HepG2 (cell line): Measurements from ENCODE around the gene GRIN3B. TPM values are rescaled to one million over a fixed set of nuclear protein-coding genes. Genes with fewer than 3 reads are reported as not detected.

ENCODE experiments used
- ATM ChIP-seq: fragments of 450-650 bp; IDR thresholded peaks from 2 replicates; pipeline ENCODE4 v1.7.1; 2017; ENCODE audit warnings: mild to moderate bottlenecking, borderline replicate concordance
- CCAR2 ChIP-seq: fragments of 200-400 bp; formaldehyde crosslinking; optimal IDR thresholded peaks from 2 replicates; pipeline ENCODE3; 2018; ENCODE audit warnings: low read depth, mild to moderate bottlenecking, low read length, moderate library complexity
- GABPB1 ChIP-seq: IDR thresholded peaks from 2 replicates; pipeline ENCODE4 v1.6.1; 2016; ENCODE audit warnings: mild to moderate bottlenecking, missing genetic modification reagents, moderate library complexity, missing compliant biosample characterization
- MIXL1 ChIP-seq: IDR thresholded peaks from 2 replicates; pipeline ENCODE4 v1.6.1; 2016
- NFE2L1 ChIP-seq: sonication (generic); formaldehyde crosslinking; IDR thresholded peaks from 2 replicates; pipeline ENCODE4 v1.4.0; 2020; ENCODE audit warnings: missing genetic modification reagents, mild to moderate bottlenecking, borderline replicate concordance
- ONECUT2 ChIP-seq: sonication (generic); formaldehyde crosslinking; IDR thresholded peaks from 2 replicates; pipeline ENCODE4 v1.4.0; 2020; ENCODE audit warnings: missing genetic modification reagents
- PHF5A ChIP-seq: IDR thresholded peaks from one replicate; pipeline ENCODE4 v1.6.1; 2018; ENCODE audit warnings: low read depth, missing genetic modification reagents; ENCODE audit not compliant: unreplicated experiment
- PREB ChIP-seq: sonication (generic); formaldehyde crosslinking; IDR thresholded peaks from 2 replicates; pipeline ENCODE4 v1.4.0; 2020; ENCODE audit warnings: missing genetic modification reagents
- ZBTB37 ChIP-seq: sonication (generic); formaldehyde crosslinking; IDR thresholded peaks from 2 replicates; pipeline ENCODE4 v1.4.0; 2020; ENCODE audit warnings: mild to moderate bottlenecking, missing genetic modification reagents
- ZFAT ChIP-seq: sonication (generic); formaldehyde crosslinking; conservative IDR thresholded peaks from 2 replicates; pipeline ENCODE4 v1.8.1; 2023; ENCODE audit warnings: missing genetic modification reagents, inconsistent platforms
- ZNF282 ChIP-seq: fragments of 450-650 bp; IDR thresholded peaks from 2 replicates; pipeline ENCODE4 v1.6.1; 2018; ENCODE audit not compliant: partially characterized antibody
- ZNF3 ChIP-seq: IDR thresholded peaks from 2 replicates; pipeline ENCODE4 v1.7.0; 2017; ENCODE audit warnings: inconsistent platforms
- ZNF414 ChIP-seq: sonication (generic); formaldehyde crosslinking; IDR thresholded peaks from 2 replicates; pipeline ENCODE4 v1.5.0; 2020; ENCODE audit warnings: missing genetic modification reagents
- ZNF484 ChIP-seq: sonication (generic); formaldehyde crosslinking; IDR thresholded peaks from 2 replicates; pipeline ENCODE4 v1.5.1; 2020; ENCODE audit warnings: mild to moderate bottlenecking, low read depth, missing genetic modification reagents, borderline replicate concordance
- ZNF704 ChIP-seq: sonication (generic); formaldehyde crosslinking; IDR thresholded peaks from 2 replicates; pipeline ENCODE4 v1.8.1; 2023; ENCODE audit warnings: mild to moderate bottlenecking, inconsistent platforms, moderate library complexity, missing genetic modification reagents, borderline replicate concordance
- ZSCAN5A ChIP-seq: sonication (generic); formaldehyde crosslinking; IDR thresholded peaks from 2 replicates; pipeline ENCODE4 v1.8.0; 2022; ENCODE audit warnings: mild to moderate bottlenecking, missing genetic modification reagents, borderline replicate concordance
- polyA plus RNA-seq, 8 experiments: library from polyadenylated mRNA; depleted of rRNA in 3 of 8; stranded (reverse) in 7 of 8; unstranded in 1 of 8; fragments of >200 nt; fragmentation: Illumina TruSeq in 4 of 8; extraction: Trizol in 4 of 8; gene quantifications; 2 replicates each; pipeline versions ENCODE4 v1.2.1 to v1.2.3, GENCODE V29; 2011 to 2016; ENCODE audit warnings: low read depth in 4 of 8, missing spikeins in 1 of 8, mixed read lengths in 1 of 8; ENCODE audit not compliant: insufficient read depth in 1 of 8
- total RNA-seq, 5 experiments: library from RNA; depleted of rRNA; stranded (reverse); fragments of >200 nt; fragmentation: Illumina TruSeq; extraction: Trizol; gene quantifications; 2 replicates each; pipeline ENCODE4 v1.2.3, GENCODE V29; 2016; ENCODE audit warnings: low read depth in 1 of 5
- TF ChIP-seq, protein P1 (sequence below): sonication (generic); formaldehyde crosslinking; IDR thresholded peaks from 2 replicates; pipeline ENCODE4 v1.4.0; 2020; ENCODE audit warnings: missing genetic modification reagents
- TF ChIP-seq, protein P2 (sequence below): sonication (generic); formaldehyde crosslinking; IDR thresholded peaks from 2 replicates; pipeline ENCODE4 v1.8.1; 2023; ENCODE audit warnings: mild to moderate bottlenecking, moderate library complexity, missing genetic modification reagents

Gene GRIN3B
- total and polyA plus RNA-seq, 2 of the 13 experiments (the other 11 are each of a cell fraction or from before 2014, with no cell fraction given), result 0.07 to 0.20 TPM

GRCh38 chr19:1050989-1051788 is 51.0 kb downstream of the GRIN3B start (continued):
- TF ChIP-seq, protein P1, sequence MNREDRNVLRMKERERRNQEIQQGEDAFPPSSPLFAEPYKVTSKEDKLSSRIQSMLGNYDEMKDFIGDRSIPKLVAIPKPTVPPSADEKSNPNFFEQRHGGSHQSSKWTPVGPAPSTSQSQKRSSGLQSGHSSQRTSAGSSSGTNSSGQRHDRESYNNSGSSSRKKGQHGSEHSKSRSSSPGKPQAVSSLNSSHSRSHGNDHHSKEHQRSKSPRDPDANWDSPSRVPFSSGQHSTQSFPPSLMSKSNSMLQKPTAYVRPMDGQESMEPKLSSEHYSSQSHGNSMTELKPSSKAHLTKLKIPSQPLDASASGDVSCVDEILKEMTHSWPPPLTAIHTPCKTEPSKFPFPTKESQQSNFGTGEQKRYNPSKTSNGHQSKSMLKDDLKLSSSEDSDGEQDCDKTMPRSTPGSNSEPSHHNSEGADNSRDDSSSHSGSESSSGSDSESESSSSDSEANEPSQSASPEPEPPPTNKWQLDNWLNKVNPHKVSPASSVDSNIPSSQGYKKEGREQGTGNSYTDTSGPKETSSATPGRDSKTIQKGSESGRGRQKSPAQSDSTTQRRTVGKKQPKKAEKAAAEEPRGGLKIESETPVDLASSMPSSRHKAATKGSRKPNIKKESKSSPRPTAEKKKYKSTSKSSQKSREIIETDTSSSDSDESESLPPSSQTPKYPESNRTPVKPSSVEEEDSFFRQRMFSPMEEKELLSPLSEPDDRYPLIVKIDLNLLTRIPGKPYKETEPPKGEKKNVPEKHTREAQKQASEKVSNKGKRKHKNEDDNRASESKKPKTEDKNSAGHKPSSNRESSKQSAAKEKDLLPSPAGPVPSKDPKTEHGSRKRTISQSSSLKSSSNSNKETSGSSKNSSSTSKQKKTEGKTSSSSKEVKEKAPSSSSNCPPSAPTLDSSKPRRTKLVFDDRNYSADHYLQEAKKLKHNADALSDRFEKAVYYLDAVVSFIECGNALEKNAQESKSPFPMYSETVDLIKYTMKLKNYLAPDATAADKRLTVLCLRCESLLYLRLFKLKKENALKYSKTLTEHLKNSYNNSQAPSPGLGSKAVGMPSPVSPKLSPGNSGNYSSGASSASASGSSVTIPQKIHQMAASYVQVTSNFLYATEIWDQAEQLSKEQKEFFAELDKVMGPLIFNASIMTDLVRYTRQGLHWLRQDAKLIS (CRISPR knock-in tag), result no peak
- TF ChIP-seq ZNF484 (CRISPR knock-in tag) (no peak), PHF5A (CRISPR knock-in tag) (peak; percentile 48), PREB (no peak), ZBTB37 (CRISPR knock-in tag) (no peak), MIXL1 (CRISPR knock-in tag) (no peak; the same call in 1 of the 2 replicates), ATM (no peak), ZNF3 (CRISPR knock-in tag) (0 out of 2 replicates have a peak, but pooled peaks have one; percentile 28), ONECUT2 (CRISPR knock-in tag) (no peak), ZNF282 (no peak), NFE2L1 (no peak), ZSCAN5A (no peak), GABPB1 (CRISPR knock-in tag) (peak; percentile 74), ZNF414 (CRISPR knock-in tag) (peak; percentile 82; the same call in 1 of the 2 replicates), CCAR2 (no peak), ZNF704 (CRISPR knock-in tag) (no peak), ZFAT (CRISPR knock-in tag) (no peak)
- TF ChIP-seq, protein P2, sequence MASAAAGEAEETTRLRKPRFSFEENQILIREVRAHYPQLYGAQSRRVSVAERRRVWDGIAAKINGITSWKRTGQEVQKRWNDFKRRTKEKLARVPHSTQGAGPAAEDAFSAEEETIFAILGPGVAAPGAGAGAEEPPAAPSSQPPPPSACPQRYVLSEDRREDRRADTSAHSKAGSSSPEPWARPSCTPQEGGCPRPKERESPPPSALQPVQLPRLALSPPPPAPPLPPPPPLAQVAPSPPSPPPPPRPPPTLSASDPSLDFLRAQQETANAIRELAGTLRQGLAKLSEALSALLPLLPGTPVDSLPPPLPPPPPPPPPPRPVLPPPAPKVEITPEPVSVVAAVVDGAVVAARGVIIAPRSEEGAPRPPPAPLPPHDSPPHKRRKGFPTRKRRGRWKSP (CRISPR knock-in tag), result peak; percentile 73; the same call in 1 of the 2 replicates
